Activated B cell treated with CpG ODN at 0.5 μM for 24 hours (primary cell): ENCODE results near the gene ARMH3. TPM values are rescaled to one million over a fixed set of nuclear protein-coding genes. Genes with fewer than 3 reads are reported as not detected.

Experiments
- ATAC-seq: fragments of 200-7000 bp; cut with Tn5 transposase; one replicate; pipeline ENCODE4 v1.10.0; 2021; ENCODE audit warnings: low read depth, mild to moderate bottlenecking, moderate library complexity
- CTCF ChIA-PET: fragments of 350-600 bp; sonication (Branson Sonifier 250); formaldehyde crosslinking; loops from one replicate; lab custom pipeline; 2021; ENCODE audit warnings: antibody characterized with exemption; lab: Charles Lee
- POLR2A ChIA-PET: fragments of 350-600 bp; sonication (Branson Sonifier 250); formaldehyde crosslinking; loops from one replicate; lab custom pipeline; 2021; ENCODE audit warnings: antibody characterized with exemption; lab: Charles Lee
- DNase-seq: peaks from one replicate; pipeline ENCODE4 v3.0.0; 2022
- H3K27ac Mint-ChIP-seq: one replicate; pipeline ENCODE4 v1.8.0; 2020; ENCODE audit warnings: mixed read lengths
- H3K27me3 Mint-ChIP-seq: one replicate; pipeline ENCODE4 v1.8.0; 2021; ENCODE audit warnings: mixed read lengths
- H3K36me3 Mint-ChIP-seq: one replicate; pipeline ENCODE4 v1.8.0; 2021; ENCODE audit warnings: low read depth, mixed read lengths
- H3K4me1 Mint-ChIP-seq: one replicate; pipeline ENCODE4 v1.8.0; 2021; ENCODE audit warnings: mixed read lengths
- H3K4me3 Mint-ChIP-seq: one replicate; pipeline ENCODE4 v1.8.0; 2020; ENCODE audit warnings: mild to moderate bottlenecking, mixed read lengths
- H3K9me3 Mint-ChIP-seq: one replicate; pipeline ENCODE4 v1.8.0; 2020; ENCODE audit warnings: mixed read lengths
- intact Hi-C: fragments of 100-400 bp; cut with micrococcal nuclease; formaldehyde crosslinking; loops from one replicate; pipeline ENCODE4 v1.15.1; 2024
- total RNA-seq: library from RNA; stranded (reverse); gene quantifications from 2 replicates; pipeline ENCODE4 v1.2.3, GENCODE V29; 2022
- TF ChIP-seq, protein P1 (sequence below): fragments of 200-600 bp; IDR thresholded peaks from one replicate; pipeline ENCODE4 v1.8.0; 2022; ENCODE audit warnings: antibody characterized with exemption, mild to moderate bottlenecking

ARMH3 gene
- total RNA-seq, 1 donor from 2014 or later: 35.4 TPM

DNA sequence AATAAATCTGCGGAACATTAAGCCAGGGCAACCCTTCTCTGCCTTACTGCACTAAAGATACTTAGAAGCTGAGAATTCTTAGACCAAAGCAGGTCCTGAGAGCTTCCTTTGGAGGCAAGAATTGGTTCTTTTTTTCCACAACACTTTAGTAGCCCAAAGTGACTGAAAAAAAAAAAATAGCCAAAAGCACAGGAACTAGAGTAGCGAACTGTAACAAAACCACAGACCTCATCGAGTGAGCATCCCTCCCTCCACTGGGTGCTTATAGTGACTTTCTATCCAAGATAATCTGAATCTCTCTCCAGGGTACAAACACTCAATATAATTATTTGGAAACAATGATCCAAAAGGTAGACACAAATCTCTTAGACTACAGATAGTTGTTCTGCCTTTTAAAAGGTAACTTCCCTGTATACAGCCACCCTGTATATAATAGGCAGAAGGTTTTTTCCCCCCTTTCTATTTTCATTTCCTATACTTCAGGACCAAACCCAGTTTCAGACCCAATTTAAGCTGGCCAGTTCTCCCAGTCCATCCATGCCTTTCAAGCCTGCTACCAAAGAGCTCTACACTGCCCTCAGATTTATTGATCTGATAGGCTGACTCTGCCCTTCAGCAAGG is 180.8 kb downstream of the ARMH3 start:
- TF ChIP-seq, protein P1, sequence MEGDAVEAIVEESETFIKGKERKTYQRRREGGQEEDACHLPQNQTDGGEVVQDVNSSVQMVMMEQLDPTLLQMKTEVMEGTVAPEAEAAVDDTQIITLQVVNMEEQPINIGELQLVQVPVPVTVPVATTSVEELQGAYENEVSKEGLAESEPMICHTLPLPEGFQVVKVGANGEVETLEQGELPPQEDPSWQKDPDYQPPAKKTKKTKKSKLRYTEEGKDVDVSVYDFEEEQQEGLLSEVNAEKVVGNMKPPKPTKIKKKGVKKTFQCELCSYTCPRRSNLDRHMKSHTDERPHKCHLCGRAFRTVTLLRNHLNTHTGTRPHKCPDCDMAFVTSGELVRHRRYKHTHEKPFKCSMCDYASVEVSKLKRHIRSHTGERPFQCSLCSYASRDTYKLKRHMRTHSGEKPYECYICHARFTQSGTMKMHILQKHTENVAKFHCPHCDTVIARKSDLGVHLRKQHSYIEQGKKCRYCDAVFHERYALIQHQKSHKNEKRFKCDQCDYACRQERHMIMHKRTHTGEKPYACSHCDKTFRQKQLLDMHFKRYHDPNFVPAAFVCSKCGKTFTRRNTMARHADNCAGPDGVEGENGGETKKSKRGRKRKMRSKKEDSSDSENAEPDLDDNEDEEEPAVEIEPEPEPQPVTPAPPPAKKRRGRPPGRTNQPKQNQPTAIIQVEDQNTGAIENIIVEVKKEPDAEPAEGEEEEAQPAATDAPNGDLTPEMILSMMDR: no peak
- ATAC-seq (peak; percentile 60), DNase-seq (no peak)
- Mint-ChIP-seq H3K4me1 (peaks cover 23% of the 10 kb centered on the region), H3K9me3 (no peaks in the 10 kb centered on the region), H3K27ac (peak overlapping the region; percentile 10), H3K27me3 (no peaks in the 10 kb centered on the region), H3K4me3 (no peak overlapping the region), H3K36me3 (peaks cover 25% of the 10 kb centered on the region)
- intact Hi-C loops: no loop called here
- CTCF ChIA-PET: interaction anchor here (1.1 to 2.5 kb wide), 3 partner anchors 13 to 134 kb away, joined by 4 to 17 read pairs (median 5); no protein-coding TSS in a partner anchor
- POLR2A ChIA-PET: interaction anchor here (0.7 to 1.0 kb wide), 3 partner anchors 16 to 991 kb away, joined by 3 to 10 read pairs (median 3); no protein-coding TSS in a partner anchor

DNA sequence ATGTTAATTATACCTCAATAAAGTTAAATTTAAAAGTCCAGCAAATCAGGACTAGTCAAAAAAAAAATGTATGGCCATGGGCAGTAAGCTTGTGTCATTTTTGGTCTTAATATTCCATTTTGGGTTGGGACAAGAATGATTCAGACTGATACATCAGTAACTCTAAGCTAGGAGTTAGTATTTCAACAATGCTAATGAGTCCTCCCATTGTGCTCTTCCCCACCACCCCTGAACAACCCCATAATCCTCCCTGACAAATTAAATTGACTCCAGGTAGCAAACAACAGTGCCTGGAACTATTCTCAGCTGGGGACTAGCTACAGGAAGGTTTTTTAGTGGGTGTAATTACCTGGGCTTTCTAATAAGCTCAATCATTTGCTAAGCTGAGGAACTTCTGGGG is 181.7 kb downstream of the ARMH3 start:
- ChIA-PET POLR2A (interaction anchor here (0.6 to 1.0 kb wide), 2 partner anchors 134 to 135 kb away, joined by 3 to 4 read pairs; no protein-coding TSS in a partner anchor), CTCF (interaction anchor here (1.9 to 2.5 kb wide), 2 partner anchors 14 to 135 kb away, joined by 5 to 17 read pairs; no protein-coding TSS in a partner anchor)
- Mint-ChIP-seq H3K4me1 (peaks cover 23% of the 10 kb centered on the region), H3K9me3 (no peaks in the 10 kb centered on the region), H3K27me3 (no peaks in the 10 kb centered on the region), H3K27ac (no peak overlapping the region), H3K36me3 (peaks cover 22% of the 10 kb centered on the region), H3K4me3 (no peak overlapping the region)
- DNase-seq (no peak), ATAC-seq (no peak)
- intact Hi-C loops: no loop called here
- TF ChIP-seq, protein P1: no peak

GRCh38 chr10:101867931-101868330 is 188.0 kb downstream of the ARMH3 start:
- H3K27ac Mint-ChIP-seq: no peak overlapping the region
- DNase-seq (no peak), ATAC-seq (no peak)
- H3K4me1 Mint-ChIP-seq: peaks cover 3% of the 10 kb centered on the region
- H3K9me3 Mint-ChIP-seq: no peaks in the 10 kb centered on the region
- ChIA-PET POLR2A (no interaction called here), CTCF (no interaction called here)
- H3K4me3 Mint-ChIP-seq: no peak overlapping the region
- peaks cover 37% of the 10 kb centered on the region for H3K36me3 Mint-ChIP-seq
- no peaks in the 10 kb centered on the region for H3K27me3 Mint-ChIP-seq
- TF ChIP-seq, protein P1: no peak
- intact Hi-C loops: no loop called here

GRCh38 chr10:101859530-101859929 is 196.4 kb downstream of the ARMH3 start:
- no peak overlapping the region for H3K4me3 Mint-ChIP-seq
- H3K27ac Mint-ChIP-seq: peak overlapping the region; percentile 16

More at GRCh38 chr10:101859530-101859929, 196.4 kb downstream of the ARMH3 start:
- ATAC-seq (no peak), DNase-seq (no peak)
- intact Hi-C loops: no loop called here
- Mint-ChIP-seq H3K9me3 (peaks cover 13% of the 10 kb centered on the region), H3K4me1 (peaks cover 19% of the 10 kb centered on the region), H3K27me3 (no peaks in the 10 kb centered on the region), H3K36me3 (peaks cover 41% of the 10 kb centered on the region)
- ChIA-PET CTCF (interaction anchor here (1.3 to 3.3 kb wide), 2 partner anchors 18 to 150 kb away, joined by 8 to 16 read pairs; no protein-coding TSS in a partner anchor), POLR2A (interaction anchor here (0.6 to 0.9 kb wide), 2 partner anchors 16 to 20 kb away, joined by 3 read pairs; no protein-coding TSS in a partner anchor)
- TF ChIP-seq, protein P1: no peak
